BLaER1 treated with 17β-estradiol and CSF1 and Interleukin-3, amounts not matched to agents 10 nM and 100 nM (cell line): ENCODE measurements around the gene EIF2AK3.

Experiments
- H3K27ac ChIP-seq, 11 experiments: shearing (Covaris generic); formaldehyde crosslinking; 2 replicates each; pipeline ENCODE4 v1.8.1; 2022
- H3K27me3 ChIP-seq, 11 experiments: shearing (Covaris generic); formaldehyde crosslinking; 2 replicates each; pipeline ENCODE4 v1.8.1; 2022
- H3K36me3 ChIP-seq, 11 experiments: shearing (Covaris generic); formaldehyde crosslinking; 2 replicates each; pipeline ENCODE4 v1.8.1; 2022
- H3K4me1 ChIP-seq, 10 experiments: shearing (Covaris generic); formaldehyde crosslinking; 2 replicates each; pipeline ENCODE4 v1.8.1; 2022
- H3K4me2 ChIP-seq, 11 experiments: shearing (Covaris generic); formaldehyde crosslinking; 2 replicates each; pipeline ENCODE4 v1.8.1; 2022
- H3K4me3 ChIP-seq, 10 experiments: shearing (Covaris generic); formaldehyde crosslinking; 2 replicates each; pipeline ENCODE4 v1.8.1; 2022
- H3K9ac ChIP-seq, 11 experiments: shearing (Covaris generic); formaldehyde crosslinking; 2 replicates each; pipeline ENCODE4 v1.8.1; 2022
- H3K9me3 ChIP-seq, 11 experiments: shearing (Covaris generic); formaldehyde crosslinking; replicated peaks in 1 of 11; 2 replicates each; pipeline ENCODE4 v1.8.1; 2022
- H4K20me1 ChIP-seq, 11 experiments: shearing (Covaris generic); formaldehyde crosslinking; 2 replicates each; pipeline ENCODE4 v1.8.1; 2022
- Cebpa-rat ChIP-seq, 11 experiments: shearing (Covaris generic); IDR thresholded peaks; 2 replicates each; pipeline ENCODE4 v1.8.1; 2022

EIF2AK3 gene

DNA sequence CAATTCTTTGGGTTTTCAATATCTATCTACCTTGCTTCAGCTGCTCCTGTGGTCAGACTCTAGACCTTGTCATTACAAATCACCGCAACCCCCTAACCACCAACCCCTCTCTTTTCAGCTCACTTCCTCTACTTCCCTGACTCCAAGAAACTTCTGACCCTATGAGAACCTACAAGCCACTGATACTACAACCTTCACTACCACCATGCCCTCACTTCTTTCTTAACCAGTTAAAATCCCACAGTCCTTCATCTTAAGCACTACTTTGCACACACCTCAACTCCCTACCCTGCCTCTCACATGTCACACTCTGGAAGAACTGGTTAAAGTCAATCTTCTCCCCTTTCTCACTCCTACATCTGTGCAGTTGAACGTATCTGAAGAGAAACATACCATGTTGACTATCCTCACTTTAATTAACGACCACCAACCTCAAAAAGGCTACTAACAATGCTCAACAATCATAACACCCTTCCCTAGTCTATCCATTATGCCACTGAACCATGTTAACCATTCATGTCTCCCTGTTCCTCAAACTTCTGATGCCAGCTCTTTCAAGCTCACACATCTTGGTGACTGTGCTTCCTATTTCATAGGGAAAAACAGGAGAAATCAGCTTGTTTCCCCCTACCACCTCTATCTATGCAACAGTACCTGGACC lies 12.6 kb downstream of the EIF2AK3 start:
- Histone ChIP-seq H3K9ac (no peak overlapping the region), H3K27ac (peak overlapping the region in 2 of 11 experiments; percentile 3 to 39; a peak in 3 of 22 replicates), H3K4me2 (peak overlapping the region; percentile 38 to 71 (median 54)), H3K27me3 (no peaks in the 10 kb centered on the region), H3K9me3 (peaks cover 0 to 7% (median 0%) of the 10 kb centered on the region in 11 experiments; a peak in 4 of 22 replicates), H4K20me1 (peaks cover 0 to 28% (median 7%) of the 10 kb centered on the region in 11 experiments; a peak in 11 of 22 replicates), H3K4me1 (peaks cover 10 to 84% (median 30%) of the 10 kb centered on the region in 10 experiments; a peak in 18 of 20 replicates), H3K4me3 (no peak overlapping the region), H3K36me3 (peaks cover 17 to 76% (median 33%) of the 10 kb centered on the region in 11 experiments; a peak in 20 of 22 replicates)
- no peak for TF ChIP-seq Cebpa-rat (IDR thresholded peaks at IDR 0.05)

- no peak overlapping the region for H3K9ac ChIP-seq
- TF ChIP-seq Cebpa-rat (IDR thresholded peaks at IDR 0.05) = no peak
- H3K9me3 ChIP-seq = peaks cover 0 to 7% (median 0%) of the 10 kb centered on the region in 11 experiments; a peak in 4 of 22 replicates
- peak overlapping the region in 4 of 11 experiments; percentile 3 to 39 (median 19); a peak in 4 of 22 replicates for H3K27ac ChIP-seq
- no peak overlapping the region for H3K4me3 ChIP-seq
- H3K27me3 ChIP-seq = no peaks in the 10 kb centered on the region
- H3K36me3 ChIP-seq = peaks cover 17 to 72% (median 33%) of the 10 kb centered on the region in 11 experiments; a peak in 20 of 22 replicates
- H3K4me1 ChIP-seq = peaks cover 11 to 85% (median 37%) of the 10 kb centered on the region in 10 experiments; a peak in 18 of 20 replicates
- H3K4me2 ChIP-seq = peak overlapping the region in 9 of 11 experiments; percentile 38 to 71 (median 62); a peak in 17 of 22 replicates
- peaks cover 0 to 22% (median 7%) of the 10 kb centered on the region in 11 experiments; a peak in 11 of 22 replicates for H4K20me1 ChIP-seq
These were observed 13.3 kb downstream of the EIF2AK3 start for GRCh38 chr2:88613921-88614320.

DNA sequence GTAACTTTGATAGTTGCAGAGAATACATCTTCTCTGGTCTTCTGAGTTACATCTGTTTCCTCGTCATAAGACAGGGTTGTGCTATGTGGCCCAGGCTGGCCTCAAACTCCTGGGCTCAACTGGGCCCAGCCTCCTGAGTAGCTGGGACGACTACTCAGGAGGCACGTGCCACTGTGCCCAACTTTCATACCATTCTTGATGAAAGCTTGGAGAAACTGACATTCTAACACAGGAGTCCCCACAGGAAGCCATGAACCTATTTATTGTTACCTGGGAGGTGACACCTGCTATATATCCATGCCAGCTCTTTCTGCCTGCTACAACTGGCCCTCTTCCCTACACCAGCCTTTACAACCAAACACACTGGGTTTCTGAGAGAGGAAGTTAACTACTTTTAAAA lies 19.1 kb downstream of the EIF2AK3 start:
- H3K27ac ChIP-seq = peak overlapping the region in 1 of 11 experiments; percentile 20; a peak in 1 of 22 replicates
- peaks cover 32 to 94% (median 66%) of the 10 kb centered on the region in 10 experiments for H3K4me1 ChIP-seq
- no peaks in the 10 kb centered on the region for H3K27me3 ChIP-seq
- H3K9ac ChIP-seq = peak overlapping the region in 1 of 11 experiments; percentile 62; a peak in 1 of 22 replicates
- H3K4me3 ChIP-seq = no peak overlapping the region
- H3K36me3 ChIP-seq = peaks cover 12 to 39% (median 23%) of the 10 kb centered on the region in 11 experiments; a peak in 20 of 22 replicates
- peak overlapping the region; percentile 2 to 92 (median 61); a peak in 18 of 22 replicates for H3K4me2 ChIP-seq
- peaks cover 0 to 11% (median 0%) of the 10 kb centered on the region in 11 experiments; a peak in 2 of 22 replicates for H4K20me1 ChIP-seq
- TF ChIP-seq Cebpa-rat (IDR thresholded peaks at IDR 0.05) = no peak
- H3K9me3 ChIP-seq = no peaks in the 10 kb centered on the region

- no peaks in the 10 kb centered on the region for H3K27me3 ChIP-seq
- H3K4me1 ChIP-seq = peaks cover 39 to 94% (median 74%) of the 10 kb centered on the region in 10 experiments
- H3K27ac ChIP-seq = peak overlapping the region in 2 of 11 experiments; percentile 22 to 30; a peak in 2 of 22 replicates
These were observed 19.8 kb downstream of the EIF2AK3 start for GRCh38 chr2:88607416-88607815.

DNA sequence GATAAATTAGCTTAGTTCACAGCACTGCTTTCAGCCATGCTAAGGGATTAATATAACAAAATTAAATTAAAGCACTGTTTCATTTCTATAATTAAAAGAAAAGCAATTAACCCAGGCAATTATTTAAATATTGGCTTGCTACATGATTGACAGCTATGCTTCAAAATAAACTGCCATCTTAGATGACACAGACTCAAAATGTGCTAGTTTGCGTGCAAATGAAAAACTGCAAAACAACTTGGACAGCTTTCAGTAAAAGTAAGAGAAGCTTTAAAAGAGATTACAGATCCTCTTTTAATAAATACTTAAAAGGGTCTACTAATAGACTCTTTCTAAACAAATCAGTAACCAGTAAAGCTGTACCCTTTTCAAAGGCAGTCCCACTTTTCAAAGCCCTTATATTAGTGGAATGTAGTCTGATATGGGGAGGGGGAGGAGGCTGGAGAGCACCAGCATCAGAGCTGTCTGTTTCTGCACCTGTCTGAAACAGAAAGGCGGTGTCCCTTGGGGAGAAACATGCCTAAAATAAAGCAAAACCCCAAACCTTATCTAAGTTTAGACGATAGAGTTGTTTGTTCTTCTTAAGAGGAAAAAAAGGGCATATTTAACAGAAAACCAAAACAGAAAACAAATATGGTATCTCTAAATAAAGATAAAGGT lies 20.8 kb downstream of the EIF2AK3 start:
- TF ChIP-seq Cebpa-rat (IDR thresholded peaks at IDR 0.05) = no peak
- H3K4me1 ChIP-seq = peaks cover 44 to 98% (median 83%) of the 10 kb centered on the region in 10 experiments
- H3K27me3 ChIP-seq = no peaks in the 10 kb centered on the region
- H3K9me3 ChIP-seq = no peaks in the 10 kb centered on the region
- peak overlapping the region in 4 of 11 experiments; percentile 10 to 22 (median 12); a peak in 2 of 22 replicates for H3K27ac ChIP-seq
- H3K9ac ChIP-seq = peak overlapping the region in 2 of 11 experiments; percentile 21 to 62; a peak in 3 of 22 replicates
- peak overlapping the region in 3 of 10 experiments; percentile 8 to 42 (median 12); a peak in 3 of 20 replicates for H3K4me3 ChIP-seq
- H4K20me1 ChIP-seq = peaks cover 0 to 11% (median 0%) of the 10 kb centered on the region in 11 experiments; a peak in 2 of 22 replicates
- H3K36me3 ChIP-seq = peaks cover 0 to 24% (median 10%) of the 10 kb centered on the region in 11 experiments; a peak in 15 of 22 replicates
- H3K4me2 ChIP-seq = peak overlapping the region in 10 of 11 experiments; percentile 9 to 92 (median 66); a peak in 17 of 22 replicates

More at GRCh38 chr2:88607416-88607815, 19.8 kb downstream of the EIF2AK3 start:
- Histone ChIP-seq H3K36me3 (peaks cover 4 to 32% (median 17%) of the 10 kb centered on the region in 11 experiments; a peak in 19 of 22 replicates), H3K9me3 (no peaks in the 10 kb centered on the region), H3K4me2 (peak overlapping the region; percentile 3 to 92 (median 61); a peak in 16 of 22 replicates), H3K4me3 (peak overlapping the region in 1 of 10 experiments; percentile 42; a peak in 1 of 20 replicates), H3K9ac (peak overlapping the region in 3 of 11 experiments; percentile 17 to 62 (median 19); a peak in 3 of 22 replicates), H4K20me1 (peaks cover 0 to 11% (median 0%) of the 10 kb centered on the region in 11 experiments; a peak in 2 of 22 replicates)
- no peak for TF ChIP-seq Cebpa-rat (IDR thresholded peaks at IDR 0.05)

DNA sequence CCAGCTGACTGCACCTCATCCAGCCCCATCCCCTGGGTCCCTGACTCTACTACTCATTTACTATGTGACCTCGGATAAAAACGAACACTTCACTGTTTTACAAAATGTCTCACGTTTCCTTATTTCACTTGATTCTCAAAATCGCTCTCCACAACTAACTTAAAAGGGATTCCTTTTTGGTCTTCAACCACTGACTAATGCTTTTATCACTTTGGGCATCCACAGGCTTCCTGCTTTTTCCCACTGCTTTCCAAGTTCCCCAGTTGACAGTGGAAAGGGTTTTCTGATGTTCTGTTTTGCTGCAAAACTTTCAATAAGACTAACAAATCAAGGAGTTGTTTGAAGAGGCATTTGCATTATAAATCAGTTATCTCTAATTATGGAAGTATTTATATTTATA lies 24.1 kb downstream of the EIF2AK3 start:
- Histone ChIP-seq H3K9me3 (no peaks in the 10 kb centered on the region), H4K20me1 (peaks cover 0 to 20% (median 0%) of the 10 kb centered on the region in 11 experiments; a peak in 2 of 22 replicates), H3K36me3 (peaks cover 0 to 9% (median 0%) of the 10 kb centered on the region in 11 experiments; a peak in 2 of 22 replicates), H3K4me2 (peak overlapping the region; percentile 3 to 92 (median 61); a peak in 18 of 22 replicates), H3K9ac (no peak overlapping the region), H3K27ac (peak overlapping the region in 1 of 11 experiments; percentile 34; a peak in 2 of 22 replicates), H3K4me1 (peaks cover 60 to 100% (median 94%) of the 10 kb centered on the region in 10 experiments), H3K27me3 (no peaks in the 10 kb centered on the region), H3K4me3 (no peak overlapping the region)
- TF ChIP-seq Cebpa-rat (IDR thresholded peaks at IDR 0.05) = no peak

GRCh38 chr2:88602022-88602421 lies 25.2 kb downstream of the EIF2AK3 start:
- H3K4me1 ChIP-seq = peaks cover 51 to 100% (median 88%) of the 10 kb centered on the region in 10 experiments
- H3K9ac ChIP-seq = 0 out of 22 replicates have a peak overlapping the region, but pooled peaks of 1 of the 11 experiments have one; percentile 14
- TF ChIP-seq Cebpa-rat (IDR thresholded peaks at IDR 0.05) = no peak
- peaks cover 0 to 5% (median 0%) of the 10 kb centered on the region in 11 experiments; a peak in 1 of 22 replicates for H3K9me3 ChIP-seq
- H3K27me3 ChIP-seq = no peaks in the 10 kb centered on the region
- peaks cover 0 to 20% (median 0%) of the 10 kb centered on the region in 11 experiments; a peak in 2 of 22 replicates for H4K20me1 ChIP-seq
- no peak overlapping the region for H3K4me3 ChIP-seq
- H3K4me2 ChIP-seq = peak overlapping the region in 8 of 11 experiments; percentile 35 to 92 (median 62); a peak in 12 of 22 replicates
- H3K27ac ChIP-seq = peak overlapping the region in 5 of 11 experiments; percentile 21 to 72 (median 41); a peak in 6 of 22 replicates
- peaks cover 0 to 20% (median 0%) of the 10 kb centered on the region in 11 experiments; a peak in 5 of 22 replicates for H3K36me3 ChIP-seq

- H3K4me2 ChIP-seq = peak overlapping the region; percentile 35 to 92 (median 62); a peak in 20 of 22 replicates
- H4K20me1 ChIP-seq = peaks cover 0 to 22% (median 0%) of the 10 kb centered on the region in 11 experiments; a peak in 2 of 22 replicates
- no peak for TF ChIP-seq Cebpa-rat (IDR thresholded peaks at IDR 0.05)
- H3K27ac ChIP-seq = peak overlapping the region in 5 of 11 experiments; percentile 0 to 72 (median 52); a peak in 8 of 22 replicates
- H3K9me3 ChIP-seq = peaks cover 0 to 10% (median 0%) of the 10 kb centered on the region in 11 experiments; a peak in 3 of 22 replicates
- no peak overlapping the region for H3K4me3 ChIP-seq
- peak overlapping the region in 1 of 11 experiments; percentile 56; a peak in 2 of 22 replicates for H3K9ac ChIP-seq
- peaks cover 44 to 100% (median 81%) of the 10 kb centered on the region in 10 experiments for H3K4me1 ChIP-seq
- H3K36me3 ChIP-seq = peaks cover 0 to 27% (median 4%) of the 10 kb centered on the region in 11 experiments; a peak in 11 of 22 replicates
- H3K27me3 ChIP-seq = no peaks in the 10 kb centered on the region
These were observed 26.0 kb downstream of the EIF2AK3 start for GRCh38 chr2:88601286-88601685.
